Cardiac fibroblast (primary cell): ENCODE measurements around the gene TCN1.
"Not testable (repeated sequence)": the region's sequence is repeated elsewhere in the genome, so short reads cannot be mapped to it uniquely, and the experiment has no call there.

ENCODE experiments used
- DNase-seq, 2 donors: peaks; one replicate each; pipeline versions ENCODE4 v3.0.0 to v3.0.0-alpha.2; 2010; ENCODE audit warnings: low read depth in 2 of 2
- H3K4me3 ChIP-seq, 2 donors: replicated peaks in 1 of 2; 1 replicate in 1 of 2; 2 replicates in 1 of 2; pipeline ENCODE4 v1.5.1; 2011; ENCODE audit warnings: low read depth in 2 of 2, low read length in 2 of 2, mild to moderate bottlenecking in 2 of 2, moderate library complexity in 1 of 2
- CTCF ChIP-seq: IDR thresholded peaks from one replicate; pipeline ENCODE4 v1.5.1; 2011; ENCODE audit warnings: low read depth, mild to moderate bottlenecking, low read length, inconsistent platforms

TCN1 gene

GRCh38 chr11:59857439-59858434 is 8.6 kb downstream of the TCN1 start:
- TF ChIP-seq CTCF = no peak
- DNase-seq = peak in 1 of 2 donors; percentile 45
- no peak overlapping the region for H3K4me3 ChIP-seq

- no peak for DNase-seq
- no peak overlapping the region for H3K4me3 ChIP-seq
- no peak for TF ChIP-seq CTCF
Observed at GRCh38 chr11:59854871-59855270, 11.4 kb downstream of the TCN1 start.

GRCh38 chr11:59851416-59851815 is 14.9 kb downstream of the TCN1 start:
- not testable (repeated sequence) for DNase-seq, H3K4me3 ChIP-seq

- DNase-seq, H3K4me3 ChIP-seq: not testable (repeated sequence)
Observed at GRCh38 chr11:59849551-59849950, 16.7 kb downstream of the TCN1 start.

- TF ChIP-seq CTCF = no peak
- no peak for DNase-seq
- no peak overlapping the region for H3K4me3 ChIP-seq
Observed at GRCh38 chr11:59849129-59849528, 17.2 kb downstream of the TCN1 start.

- not testable (repeated sequence) for DNase-seq, H3K4me3 ChIP-seq
Observed at GRCh38 chr11:59848439-59848838, 17.8 kb downstream of the TCN1 start.

GRCh38 chr11:59847626-59848025 is 18.7 kb downstream of the TCN1 start:
- TF ChIP-seq CTCF = no peak
- no peak for DNase-seq

GRCh38 chr11:59846556-59846955 is 19.7 kb downstream of the TCN1 start:
- DNase-seq = no peak
- TF ChIP-seq CTCF = no peak

More at GRCh38 chr11:59847626-59848025, 18.7 kb downstream of the TCN1 start:
- H3K4me3 ChIP-seq = no peak overlapping the region

More at GRCh38 chr11:59846556-59846955, 19.7 kb downstream of the TCN1 start:
- no peak overlapping the region for H3K4me3 ChIP-seq
